ENCODE measurements around the gene MYO3B. TPM values are rescaled to one million over a fixed set of nuclear protein-coding genes. Genes with fewer than 3 reads are reported as not detected.
"Not testable (repeated sequence)": the region's sequence is repeated elsewhere in the genome, so short reads cannot be mapped to it uniquely, and the experiment has no call there.

MYO3B gene
- total RNA-seq, 1 donor from 2014 or later = not detected

GRCh38 chr2:170258382-170258781 is 80.4 kb downstream of the MYO3B start:
- Mint-ChIP-seq H3K27ac (ENCODE audit: unreplicated experiment) (no peak overlapping the region), H3K27me3 (ENCODE audit: low read depth) (peaks cover 6% of the 10 kb centered on the region), H3K36me3 (ENCODE audit: low read depth) (peaks cover 2% of the 10 kb centered on the region), H3K4me3 (ENCODE audit: unreplicated experiment) (no peak overlapping the region), H3K9me3 (ENCODE audit: low read depth) (peaks cover 27% of the 10 kb centered on the region), H3K4me1 (ENCODE audit: low read depth) (peaks cover 6% of the 10 kb centered on the region)
- TF ChIP-seq, protein P1, sequence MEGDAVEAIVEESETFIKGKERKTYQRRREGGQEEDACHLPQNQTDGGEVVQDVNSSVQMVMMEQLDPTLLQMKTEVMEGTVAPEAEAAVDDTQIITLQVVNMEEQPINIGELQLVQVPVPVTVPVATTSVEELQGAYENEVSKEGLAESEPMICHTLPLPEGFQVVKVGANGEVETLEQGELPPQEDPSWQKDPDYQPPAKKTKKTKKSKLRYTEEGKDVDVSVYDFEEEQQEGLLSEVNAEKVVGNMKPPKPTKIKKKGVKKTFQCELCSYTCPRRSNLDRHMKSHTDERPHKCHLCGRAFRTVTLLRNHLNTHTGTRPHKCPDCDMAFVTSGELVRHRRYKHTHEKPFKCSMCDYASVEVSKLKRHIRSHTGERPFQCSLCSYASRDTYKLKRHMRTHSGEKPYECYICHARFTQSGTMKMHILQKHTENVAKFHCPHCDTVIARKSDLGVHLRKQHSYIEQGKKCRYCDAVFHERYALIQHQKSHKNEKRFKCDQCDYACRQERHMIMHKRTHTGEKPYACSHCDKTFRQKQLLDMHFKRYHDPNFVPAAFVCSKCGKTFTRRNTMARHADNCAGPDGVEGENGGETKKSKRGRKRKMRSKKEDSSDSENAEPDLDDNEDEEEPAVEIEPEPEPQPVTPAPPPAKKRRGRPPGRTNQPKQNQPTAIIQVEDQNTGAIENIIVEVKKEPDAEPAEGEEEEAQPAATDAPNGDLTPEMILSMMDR (IDR thresholded peaks at IDR 0.05) = no peak
- no peak for DNase-seq (ENCODE audit: low spot score)

- H3K9me3 Mint-ChIP-seq (ENCODE audit: low read depth) = peaks cover 33% of the 10 kb centered on the region
- H3K27ac Mint-ChIP-seq (ENCODE audit: unreplicated experiment) = no peak overlapping the region
These were observed 82.2 kb downstream of the MYO3B start for GRCh38 chr2:170260188-170260587.

DNA sequence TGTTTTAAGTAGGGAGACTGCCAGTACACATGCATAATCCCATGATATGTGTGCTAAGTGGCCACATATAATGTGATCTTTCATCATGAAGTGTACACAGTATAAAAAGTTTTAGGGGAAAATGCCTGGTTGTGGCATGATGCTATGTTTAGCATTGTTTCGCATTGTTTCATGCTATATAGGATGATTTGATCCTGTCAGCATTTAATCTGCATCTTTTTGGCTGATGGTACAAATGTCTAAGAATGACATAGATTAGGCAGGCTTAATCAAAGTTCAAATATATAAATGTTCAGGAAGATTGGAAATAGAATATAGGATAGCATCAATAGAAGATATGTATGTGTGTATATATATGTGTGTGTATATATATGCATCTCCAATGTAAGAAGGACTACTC is 83.6 kb downstream of the MYO3B start:
- Mint-ChIP-seq H3K9me3 (ENCODE audit: low read depth) (peaks cover 27% of the 10 kb centered on the region), H3K4me1 (ENCODE audit: low read depth) (no peaks in the 10 kb centered on the region), H3K27ac (ENCODE audit: unreplicated experiment) (no peak overlapping the region), H3K27me3 (ENCODE audit: low read depth) (peaks cover 5% of the 10 kb centered on the region), H3K4me3 (ENCODE audit: unreplicated experiment) (no peak overlapping the region), H3K36me3 (ENCODE audit: low read depth) (peaks cover 2% of the 10 kb centered on the region)
- DNase-seq (ENCODE audit: low spot score) = no peak
- TF ChIP-seq, protein P1 (IDR thresholded peaks at IDR 0.05) = no peak

More at GRCh38 chr2:170260188-170260587, 82.2 kb downstream of the MYO3B start:
- DNase-seq (ENCODE audit: low spot score) = no peak
- Mint-ChIP-seq H3K4me1 (ENCODE audit: low read depth) (peaks cover 6% of the 10 kb centered on the region), H3K36me3 (ENCODE audit: low read depth) (peaks cover 2% of the 10 kb centered on the region), H3K4me3 (ENCODE audit: unreplicated experiment) (no peak overlapping the region), H3K27me3 (ENCODE audit: low read depth) (peaks cover 5% of the 10 kb centered on the region)
- TF ChIP-seq, protein P1 (IDR thresholded peaks at IDR 0.05) = no peak

DNA sequence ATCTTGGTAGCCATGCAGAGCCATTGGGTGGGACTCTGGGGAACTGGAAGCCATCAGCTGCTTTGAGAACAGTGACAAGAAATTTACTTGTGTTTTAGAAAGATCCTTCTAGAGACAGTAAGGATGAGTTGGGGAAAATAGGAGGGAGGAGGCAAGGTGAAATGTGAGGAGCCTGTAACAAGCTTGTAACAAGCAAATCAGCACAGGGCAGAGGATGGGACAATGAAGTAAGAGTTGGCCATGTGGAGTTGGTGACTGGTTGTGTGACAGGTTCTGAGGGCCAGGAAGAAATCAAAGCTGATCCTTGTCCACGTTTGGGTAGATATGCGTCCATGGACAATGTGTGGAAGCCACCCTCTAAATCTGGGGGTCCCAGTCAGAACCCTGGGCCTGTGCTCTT is 84.4 kb downstream of the MYO3B start:
- H3K27me3 Mint-ChIP-seq (ENCODE audit: low read depth) = peaks cover 5% of the 10 kb centered on the region
- no peak overlapping the region for H3K4me3 Mint-ChIP-seq (ENCODE audit: unreplicated experiment)
- no peaks in the 10 kb centered on the region for H3K4me1 Mint-ChIP-seq (ENCODE audit: low read depth)
- TF ChIP-seq, protein P1 (IDR thresholded peaks at IDR 0.05) = no peak
- H3K9me3 Mint-ChIP-seq (ENCODE audit: low read depth) = peaks cover 24% of the 10 kb centered on the region
- DNase-seq (ENCODE audit: low spot score) = no peak
- H3K36me3 Mint-ChIP-seq (ENCODE audit: low read depth) = peaks cover 2% of the 10 kb centered on the region
- H3K27ac Mint-ChIP-seq (ENCODE audit: unreplicated experiment) = no peak overlapping the region

GRCh38 chr2:170262806-170263205 is 84.9 kb downstream of the MYO3B start:
- Mint-ChIP-seq H3K4me1 (ENCODE audit: low read depth) (no peaks in the 10 kb centered on the region), H3K27me3 (ENCODE audit: low read depth) (peaks cover 2% of the 10 kb centered on the region), H3K9me3 (ENCODE audit: low read depth) (peaks cover 24% of the 10 kb centered on the region), H3K36me3 (ENCODE audit: low read depth) (peaks cover 2% of the 10 kb centered on the region), H3K27ac (ENCODE audit: unreplicated experiment) (no peak overlapping the region), H3K4me3 (ENCODE audit: unreplicated experiment) (no peak overlapping the region)
- TF ChIP-seq, protein P1 (IDR thresholded peaks at IDR 0.05) = no peak
- no peak for DNase-seq (ENCODE audit: low spot score)

GRCh38 chr2:170263728-170264521 is 86.0 kb downstream of the MYO3B start:
- H3K4me3 Mint-ChIP-seq (ENCODE audit: unreplicated experiment); H3K4me1 Mint-ChIP-seq (ENCODE audit: low read depth); H3K36me3 Mint-ChIP-seq (ENCODE audit: low read depth); H3K27me3 Mint-ChIP-seq (ENCODE audit: low read depth); DNase-seq (ENCODE audit: low spot score); H3K27ac Mint-ChIP-seq (ENCODE audit: unreplicated experiment): not testable (repeated sequence)
- peaks cover 24% of the 10 kb centered on the region for H3K9me3 Mint-ChIP-seq (ENCODE audit: low read depth)

All from chondrocyte (in vitro differentiated cells).